Breast epithelium (tissue), 3 donors: ENCODE measurements around the gene ECEL1.

Experiments used
- POLR2A ChIP-seq: fragments of 450-650 bp; IDR thresholded peaks from one replicate; pipeline ENCODE4 v1.6.1; 2016; ENCODE audit warnings: antibody characterized with exemption, mild to moderate bottlenecking, moderate library complexity
- TF ChIP-seq, protein P1 (sequence below), 3 donors: fragments of 450-650 bp; IDR thresholded peaks; one replicate each; pipeline ENCODE4 v1.5.1; 2016 to 2017; ENCODE audit warnings: antibody characterized with exemption in 3 of 3, mild to moderate bottlenecking in 3 of 3, moderate library complexity in 3 of 3

DNA sequence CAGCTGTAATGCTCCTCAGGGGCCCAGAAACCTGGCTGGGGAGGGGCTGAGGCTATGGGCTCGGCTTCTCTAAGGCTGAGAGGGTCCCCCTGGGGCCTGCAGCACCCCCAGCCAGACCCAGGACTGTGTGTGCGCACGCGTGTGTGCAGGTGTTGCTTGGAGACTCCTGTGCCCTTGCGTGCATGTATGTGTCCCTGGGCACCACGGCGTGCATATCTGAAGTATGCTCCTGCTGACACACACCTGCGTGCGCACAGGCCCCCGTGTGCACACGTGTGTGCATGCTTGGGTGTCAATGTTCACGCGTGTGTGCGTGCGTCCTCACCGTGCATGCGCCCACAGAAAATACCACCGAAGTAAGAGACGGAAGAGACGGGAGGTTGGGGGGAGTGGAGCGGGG, 14.9 kb upstream of the ECEL1 start:
- TF ChIP-seq, protein P1, sequence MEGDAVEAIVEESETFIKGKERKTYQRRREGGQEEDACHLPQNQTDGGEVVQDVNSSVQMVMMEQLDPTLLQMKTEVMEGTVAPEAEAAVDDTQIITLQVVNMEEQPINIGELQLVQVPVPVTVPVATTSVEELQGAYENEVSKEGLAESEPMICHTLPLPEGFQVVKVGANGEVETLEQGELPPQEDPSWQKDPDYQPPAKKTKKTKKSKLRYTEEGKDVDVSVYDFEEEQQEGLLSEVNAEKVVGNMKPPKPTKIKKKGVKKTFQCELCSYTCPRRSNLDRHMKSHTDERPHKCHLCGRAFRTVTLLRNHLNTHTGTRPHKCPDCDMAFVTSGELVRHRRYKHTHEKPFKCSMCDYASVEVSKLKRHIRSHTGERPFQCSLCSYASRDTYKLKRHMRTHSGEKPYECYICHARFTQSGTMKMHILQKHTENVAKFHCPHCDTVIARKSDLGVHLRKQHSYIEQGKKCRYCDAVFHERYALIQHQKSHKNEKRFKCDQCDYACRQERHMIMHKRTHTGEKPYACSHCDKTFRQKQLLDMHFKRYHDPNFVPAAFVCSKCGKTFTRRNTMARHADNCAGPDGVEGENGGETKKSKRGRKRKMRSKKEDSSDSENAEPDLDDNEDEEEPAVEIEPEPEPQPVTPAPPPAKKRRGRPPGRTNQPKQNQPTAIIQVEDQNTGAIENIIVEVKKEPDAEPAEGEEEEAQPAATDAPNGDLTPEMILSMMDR (IDR thresholded peaks at IDR 0.05): no peak
- TF ChIP-seq POLR2A: no peak
